CD4-positive, alpha-beta T cell treated with Interferon gamma for 1 hour (primary cell): ENCODE data around the gene TFEB.

Source experiments
- DNase-seq: peaks from one replicate; pipeline ENCODE4 v3.0.0-alpha.2; 2020

Gene TFEB

GRCh38 chr6:41763470-41763869, 28.1 kb upstream of the TFEB start:
- no peak for DNase-seq

- DNase-seq, result no peak
Observed at GRCh38 chr6:41759905-41760579, 24.6 kb upstream of the TFEB start.

GRCh38 chr6:41759106-41759904, 23.9 kb upstream of the TFEB start:
- DNase-seq, result no peak

- no peak for DNase-seq
Observed at GRCh38 chr6:41758641-41759035, 23.2 kb upstream of the TFEB start.

- no peak for DNase-seq
Observed at GRCh38 chr6:41757931-41758640, 22.7 kb upstream of the TFEB start.

- DNase-seq, result no peak
Observed at GRCh38 chr6:41757271-41757670, 21.9 kb upstream of the TFEB start.

GRCh38 chr6:41756354-41756753, 20.9 kb upstream of the TFEB start:
- DNase-seq, result no peak

- no peak for DNase-seq
Observed at GRCh38 chr6:41755895-41756294, 20.5 kb upstream of the TFEB start.

GRCh38 chr6:41750374-41750773, 15.0 kb upstream of the TFEB start:
- DNase-seq, result no peak

- no peak for DNase-seq
Observed at GRCh38 chr6:41748542-41748941, 13.1 kb upstream of the TFEB start.

- DNase-seq, result no peak
Observed at GRCh38 chr6:41748102-41748477, 12.7 kb upstream of the TFEB start.

- no peak for DNase-seq
Observed at GRCh38 chr6:41747256-41748101, 12.1 kb upstream of the TFEB start, which contains the start of gene PGC. Gene PGC, minus strand, starts transcription at chr6:41747397. Its CDS starts 63 bp downstream, at chr6:41747334.

GRCh38 chr6:41746107-41746506, 10.7 kb upstream of the TFEB start:
- no peak for DNase-seq

- DNase-seq, result no peak
Observed at GRCh38 chr6:41744236-41744787, 8.9 kb upstream of the TFEB start.

GRCh38 chr6:41743406-41744235, 8.2 kb upstream of the TFEB start:
- DNase-seq, result no peak

GRCh38 chr6:41741625-41742490, 6.5 kb upstream of the TFEB start:
- no peak for DNase-seq

GRCh38 chr6:41740366-41741162, 5.2 kb upstream of the TFEB start:
- no peak for DNase-seq

GRCh38 chr6:41739041-41739440, 3.6 kb upstream of the TFEB start:
- no peak for DNase-seq

- DNase-seq, result no peak
Observed at GRCh38 chr6:41737591-41738130, 2.3 kb upstream of the TFEB start.
